22Rv1 (cell line): ENCODE data around the gene HYDIN.

Experiments
- CTCF ChIP-seq: fragments of 450-650 bp; IDR thresholded peaks from 2 replicates; pipeline ENCODE4 v1.5.1; 2017; ENCODE audit warnings: mild to moderate bottlenecking
- ZFX ChIP-seq: fragments of 450-650 bp; IDR thresholded peaks from 2 replicates; pipeline ENCODE4 v1.6.1; 2017; ENCODE audit warnings: antibody characterized with exemption, borderline replicate concordance

DNA sequence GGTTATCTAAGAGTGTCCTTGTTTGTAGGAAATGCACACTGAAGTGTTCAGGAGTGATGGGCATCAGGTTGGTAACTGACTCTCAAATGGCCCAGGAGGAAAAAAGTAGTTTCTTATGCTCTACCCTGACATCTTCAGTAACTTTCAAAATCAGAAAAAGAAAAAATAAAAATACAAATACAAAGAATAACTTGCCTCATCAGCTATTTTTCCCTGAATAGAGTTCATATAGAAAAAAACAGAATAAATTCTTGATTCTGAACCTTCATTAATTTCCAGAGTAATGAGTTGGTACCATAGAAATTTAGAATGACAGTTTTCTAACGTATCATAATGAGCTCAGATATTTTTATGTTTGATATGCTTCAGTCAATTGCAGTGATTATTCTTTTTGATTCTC is 27.2 kb upstream of the HYDIN start:
- TF ChIP-seq CTCF = no peak
- no peak for TF ChIP-seq ZFX
